Uterus (tissue), 2 donors: ENCODE measurements around the gene ALDH1A1.

Experiments
- POLR2A ChIP-seq, 2 donors: fragments of 450-650 bp; IDR thresholded peaks; one replicate each; pipeline ENCODE4 v1.6.1; 2016; ENCODE audit warnings: antibody characterized with exemption in 2 of 2, mild to moderate bottlenecking in 1 of 2, moderate library complexity in 1 of 2
- TF ChIP-seq, protein P1 (sequence below), 4 experiments: fragments of 200-600 bp in 2 of 4; fragments of 450-650 bp in 2 of 4; sonication (generic) in 2 of 4; IDR thresholded peaks; one replicate each; pipeline ENCODE4 v1.5.1; 2016 to 2019; ENCODE audit warnings: antibody characterized with exemption in 4 of 4, mild to moderate bottlenecking in 2 of 4, moderate library complexity in 1 of 4

DNA sequence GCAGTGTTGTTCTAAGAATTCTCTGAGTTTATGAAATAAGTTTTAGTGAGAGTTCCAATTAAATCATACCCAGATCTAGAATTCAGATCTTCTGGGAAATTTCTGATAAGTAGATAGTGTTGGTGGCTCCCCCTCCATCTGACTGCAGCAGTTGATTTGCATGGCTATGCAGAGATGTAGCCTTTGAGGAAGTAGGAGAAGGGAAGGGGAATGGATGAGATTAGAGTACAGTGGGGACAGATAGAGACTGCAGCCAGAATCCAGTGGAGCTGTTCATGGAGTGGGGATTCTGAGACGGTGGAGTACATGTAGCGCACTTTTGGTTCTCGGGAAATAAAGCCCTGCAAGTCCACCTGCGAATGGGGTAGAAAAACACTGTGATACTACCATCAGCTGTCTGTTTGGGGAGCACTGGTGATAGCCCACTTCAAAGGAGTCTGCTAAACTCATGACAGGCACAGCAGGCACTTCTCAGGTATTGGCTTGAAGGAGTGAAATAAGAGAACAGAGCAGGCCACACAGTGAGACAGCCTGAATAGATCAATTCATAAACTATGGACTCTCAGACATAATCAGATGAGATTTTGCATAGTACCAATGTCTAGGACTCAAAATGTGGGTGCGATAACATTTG is 96.8 kb downstream of the ALDH1A1 start:
- TF ChIP-seq POLR2A (IDR thresholded peaks at IDR 0.05) = no peak
- TF ChIP-seq, protein P1, sequence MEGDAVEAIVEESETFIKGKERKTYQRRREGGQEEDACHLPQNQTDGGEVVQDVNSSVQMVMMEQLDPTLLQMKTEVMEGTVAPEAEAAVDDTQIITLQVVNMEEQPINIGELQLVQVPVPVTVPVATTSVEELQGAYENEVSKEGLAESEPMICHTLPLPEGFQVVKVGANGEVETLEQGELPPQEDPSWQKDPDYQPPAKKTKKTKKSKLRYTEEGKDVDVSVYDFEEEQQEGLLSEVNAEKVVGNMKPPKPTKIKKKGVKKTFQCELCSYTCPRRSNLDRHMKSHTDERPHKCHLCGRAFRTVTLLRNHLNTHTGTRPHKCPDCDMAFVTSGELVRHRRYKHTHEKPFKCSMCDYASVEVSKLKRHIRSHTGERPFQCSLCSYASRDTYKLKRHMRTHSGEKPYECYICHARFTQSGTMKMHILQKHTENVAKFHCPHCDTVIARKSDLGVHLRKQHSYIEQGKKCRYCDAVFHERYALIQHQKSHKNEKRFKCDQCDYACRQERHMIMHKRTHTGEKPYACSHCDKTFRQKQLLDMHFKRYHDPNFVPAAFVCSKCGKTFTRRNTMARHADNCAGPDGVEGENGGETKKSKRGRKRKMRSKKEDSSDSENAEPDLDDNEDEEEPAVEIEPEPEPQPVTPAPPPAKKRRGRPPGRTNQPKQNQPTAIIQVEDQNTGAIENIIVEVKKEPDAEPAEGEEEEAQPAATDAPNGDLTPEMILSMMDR (IDR thresholded peaks at IDR 0.05) = no peak
